Measurements from ENCODE around the gene CERS3. TPM values are rescaled to one million over a fixed set of nuclear protein-coding genes. Genes with fewer than 3 reads are reported as not detected.

The CERS3 gene
- total RNA-seq, 1 experiment from 2014 or later, result 0.11 TPM

- Histone ChIP-seq H3K9ac (ENCODE audit: low read length) (no peak overlapping the region), H3F3A (ENCODE audit: low read length, unreplicated experiment) (no peaks in the 10 kb centered on the region), H3K4me2 (ENCODE audit: low read length) (no peak overlapping the region), H4K20me1 (ENCODE audit: low read length) (no peaks in the 10 kb centered on the region), H3K79me2 (ENCODE audit: low read length) (no peaks in the 10 kb centered on the region), H3K27ac (ENCODE audit: low read length) (no peak overlapping the region), H3K4me3 (ENCODE audit: low read length) (no peak overlapping the region), H3K27me3 (ENCODE audit: low read length) (no peaks in the 10 kb centered on the region), H3K9me3 (ENCODE audit: low read length) (no peaks in the 10 kb centered on the region), H3K9me2 (replicated peaks; ENCODE audit: low read length) (no peaks in the 10 kb centered on the region), H3K36me3 (ENCODE audit: low read depth, low read length) (no peaks in the 10 kb centered on the region), H2AFZ (ENCODE audit: low read length) (no peak overlapping the region), H3K4me1 (ENCODE audit: insufficient read depth, low read length) (no peaks in the 10 kb centered on the region)
- TF ChIP-seq EZH2phosphoT487 (IDR thresholded peaks at IDR 0.05; ENCODE audit: borderline replicate concordance, low read length) (no peak), CTCF (conservative IDR thresholded peaks at IDR 0.05; ENCODE audit: low read depth, low read length) (no peak), EZH2 (IDR thresholded peaks at IDR 0.05; ENCODE audit: low read length, unreplicated experiment) (no peak)
- CTCF ChIA-PET, result no interaction called here
- ATAC-seq (no peak), DNase-seq (no peak)
- intact Hi-C loops (cut with micrococcal nuclease), result no loop called here
- POLR2A ChIA-PET (ENCODE audit: unreplicated experiment), result no interaction called here
- BruUV-seq (replicated peaks), result no TSS peak
Observed at GRCh38 chr15:100558771-100559254, 30.1 kb upstream of the CERS3 start.

- DNase-seq, result no peak
- ATAC-seq, result no peak
- BruUV-seq (replicated peaks), result no TSS peak
- intact Hi-C loops (cut with micrococcal nuclease), result no loop called here
- no peak overlapping the region for H3K9ac ChIP-seq (ENCODE audit: low read length)
- no peak overlapping the region for H3K27ac ChIP-seq (ENCODE audit: low read length)
- POLR2A ChIA-PET (ENCODE audit: unreplicated experiment), result no interaction called here
- H3K4me2 ChIP-seq (ENCODE audit: low read length), result no peak overlapping the region
- no peaks in the 10 kb centered on the region for H3K27me3 ChIP-seq (ENCODE audit: low read length)
- no peaks in the 10 kb centered on the region for H3F3A ChIP-seq (ENCODE audit: low read length, unreplicated experiment)
- H3K9me3 ChIP-seq (ENCODE audit: low read length), result no peaks in the 10 kb centered on the region
- H3K36me3 ChIP-seq (ENCODE audit: low read depth, low read length), result no peaks in the 10 kb centered on the region
- no peak overlapping the region for H3K4me3 ChIP-seq (ENCODE audit: low read length)
- CTCF ChIA-PET, result no interaction called here
- H2AFZ ChIP-seq (ENCODE audit: low read length), result no peak overlapping the region
- no peaks in the 10 kb centered on the region for H3K4me1 ChIP-seq (ENCODE audit: insufficient read depth, low read length)
- no peak for TF ChIP-seq EZH2phosphoT487 (IDR thresholded peaks at IDR 0.05; ENCODE audit: borderline replicate concordance, low read length)
- no peak for TF ChIP-seq CTCF (conservative IDR thresholded peaks at IDR 0.05; ENCODE audit: low read depth, low read length)
- no peak for TF ChIP-seq EZH2 (IDR thresholded peaks at IDR 0.05; ENCODE audit: low read length, unreplicated experiment)
- H3K9me2 ChIP-seq (replicated peaks; ENCODE audit: low read length), result no peaks in the 10 kb centered on the region
- H4K20me1 ChIP-seq (ENCODE audit: low read length), result no peaks in the 10 kb centered on the region
- H3K79me2 ChIP-seq (ENCODE audit: low read length), result no peaks in the 10 kb centered on the region
Observed at GRCh38 chr15:100553468-100553867, 24.7 kb upstream of the CERS3 start.

- no peaks in the 10 kb centered on the region for H4K20me1 ChIP-seq (ENCODE audit: low read length)
- intact Hi-C loops (cut with micrococcal nuclease), result no loop called here
- CTCF ChIA-PET, result no interaction called here
- H3K4me3 ChIP-seq (ENCODE audit: low read length), result no peak overlapping the region
- no peaks in the 10 kb centered on the region for H3K36me3 ChIP-seq (ENCODE audit: low read depth, low read length)
- POLR2A ChIA-PET (ENCODE audit: unreplicated experiment), result no interaction called here
- H3K4me2 ChIP-seq (ENCODE audit: low read length), result no peak overlapping the region
- no peak overlapping the region for H3K27ac ChIP-seq (ENCODE audit: low read length)
- no peaks in the 10 kb centered on the region for H3K79me2 ChIP-seq (ENCODE audit: low read length)
- no peaks in the 10 kb centered on the region for H3K4me1 ChIP-seq (ENCODE audit: insufficient read depth, low read length)
- H3K9me2 ChIP-seq (replicated peaks; ENCODE audit: low read length), result no peaks in the 10 kb centered on the region
- no peak overlapping the region for H3K9ac ChIP-seq (ENCODE audit: low read length)
- no TSS peak for BruUV-seq (replicated peaks)
- no peak overlapping the region for H2AFZ ChIP-seq (ENCODE audit: low read length)
- DNase-seq (no peak), ATAC-seq (no peak)
- no peaks in the 10 kb centered on the region for H3F3A ChIP-seq (ENCODE audit: low read length, unreplicated experiment)
- no peaks in the 10 kb centered on the region for H3K9me3 ChIP-seq (ENCODE audit: low read length)
- TF ChIP-seq CTCF (conservative IDR thresholded peaks at IDR 0.05; ENCODE audit: low read depth, low read length) (no peak), EZH2 (IDR thresholded peaks at IDR 0.05; ENCODE audit: low read length, unreplicated experiment) (no peak), EZH2phosphoT487 (IDR thresholded peaks at IDR 0.05; ENCODE audit: borderline replicate concordance, low read length) (no peak)
- no peaks in the 10 kb centered on the region; the same call in 1 of the 2 replicates for H3K27me3 ChIP-seq (ENCODE audit: low read length)
Observed at GRCh38 chr15:100547961-100548360, 19.2 kb upstream of the CERS3 start.

All from PC-3 (cell line).